Ovary (tissue), 3 donors: ENCODE data around the gene ME3.

ENCODE experiments used
- EP300 ChIP-seq: sonication (generic); formaldehyde crosslinking; IDR thresholded peaks from one replicate; pipeline ENCODE4 v1.6.1; 2017; ENCODE audit warnings: antibody characterized with exemption
- POLR2A ChIP-seq: fragments of 450-650 bp; IDR thresholded peaks from one replicate; pipeline ENCODE4 v1.6.1; 2017; ENCODE audit warnings: antibody characterized with exemption, mild to moderate bottlenecking, moderate library complexity
- TF ChIP-seq, protein P1 (sequence below), 3 donors: fragments of 450-650 bp in 2 of 3; fragments of 200-600 bp in 1 of 3; IDR thresholded peaks; one replicate each; pipeline versions ENCODE4 v1.5.1 to v1.8.0; 2016 to 2022; ENCODE audit warnings: antibody characterized with exemption in 3 of 3, mild to moderate bottlenecking in 1 of 3
- donor health status: DM: no; HTN: no; CAD: no.

DNA sequence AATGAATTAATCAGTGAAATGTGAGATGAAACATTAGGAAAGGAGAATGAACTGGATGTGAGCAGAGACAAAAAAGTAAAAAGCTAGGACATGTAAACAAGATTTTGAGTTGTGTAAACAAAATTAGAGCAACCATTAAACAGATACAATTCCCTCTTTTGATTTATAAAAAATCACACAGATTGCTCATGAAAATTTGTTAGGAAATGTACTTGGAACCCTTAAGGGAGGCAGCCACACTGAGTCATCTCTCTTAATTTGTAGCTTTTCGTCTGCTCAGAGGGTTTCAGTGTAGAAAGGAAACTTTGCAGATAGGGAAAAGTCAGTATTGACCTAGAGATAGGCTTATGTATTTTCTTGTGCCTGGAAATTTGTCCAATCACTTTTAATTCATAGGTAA is 49.6 kb upstream of the ME3 start:
- TF ChIP-seq, protein P1, sequence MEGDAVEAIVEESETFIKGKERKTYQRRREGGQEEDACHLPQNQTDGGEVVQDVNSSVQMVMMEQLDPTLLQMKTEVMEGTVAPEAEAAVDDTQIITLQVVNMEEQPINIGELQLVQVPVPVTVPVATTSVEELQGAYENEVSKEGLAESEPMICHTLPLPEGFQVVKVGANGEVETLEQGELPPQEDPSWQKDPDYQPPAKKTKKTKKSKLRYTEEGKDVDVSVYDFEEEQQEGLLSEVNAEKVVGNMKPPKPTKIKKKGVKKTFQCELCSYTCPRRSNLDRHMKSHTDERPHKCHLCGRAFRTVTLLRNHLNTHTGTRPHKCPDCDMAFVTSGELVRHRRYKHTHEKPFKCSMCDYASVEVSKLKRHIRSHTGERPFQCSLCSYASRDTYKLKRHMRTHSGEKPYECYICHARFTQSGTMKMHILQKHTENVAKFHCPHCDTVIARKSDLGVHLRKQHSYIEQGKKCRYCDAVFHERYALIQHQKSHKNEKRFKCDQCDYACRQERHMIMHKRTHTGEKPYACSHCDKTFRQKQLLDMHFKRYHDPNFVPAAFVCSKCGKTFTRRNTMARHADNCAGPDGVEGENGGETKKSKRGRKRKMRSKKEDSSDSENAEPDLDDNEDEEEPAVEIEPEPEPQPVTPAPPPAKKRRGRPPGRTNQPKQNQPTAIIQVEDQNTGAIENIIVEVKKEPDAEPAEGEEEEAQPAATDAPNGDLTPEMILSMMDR (IDR thresholded peaks at IDR 0.05) = no peak
- TF ChIP-seq POLR2A (no peak), EP300 (no peak)
